ENCODE results near the gene RALGPS1.
"Not testable (repeated sequence)": the region's sequence is repeated elsewhere in the genome, so short reads cannot be mapped to it uniquely, and the experiment has no call there.

The RALGPS1 gene

DNA sequence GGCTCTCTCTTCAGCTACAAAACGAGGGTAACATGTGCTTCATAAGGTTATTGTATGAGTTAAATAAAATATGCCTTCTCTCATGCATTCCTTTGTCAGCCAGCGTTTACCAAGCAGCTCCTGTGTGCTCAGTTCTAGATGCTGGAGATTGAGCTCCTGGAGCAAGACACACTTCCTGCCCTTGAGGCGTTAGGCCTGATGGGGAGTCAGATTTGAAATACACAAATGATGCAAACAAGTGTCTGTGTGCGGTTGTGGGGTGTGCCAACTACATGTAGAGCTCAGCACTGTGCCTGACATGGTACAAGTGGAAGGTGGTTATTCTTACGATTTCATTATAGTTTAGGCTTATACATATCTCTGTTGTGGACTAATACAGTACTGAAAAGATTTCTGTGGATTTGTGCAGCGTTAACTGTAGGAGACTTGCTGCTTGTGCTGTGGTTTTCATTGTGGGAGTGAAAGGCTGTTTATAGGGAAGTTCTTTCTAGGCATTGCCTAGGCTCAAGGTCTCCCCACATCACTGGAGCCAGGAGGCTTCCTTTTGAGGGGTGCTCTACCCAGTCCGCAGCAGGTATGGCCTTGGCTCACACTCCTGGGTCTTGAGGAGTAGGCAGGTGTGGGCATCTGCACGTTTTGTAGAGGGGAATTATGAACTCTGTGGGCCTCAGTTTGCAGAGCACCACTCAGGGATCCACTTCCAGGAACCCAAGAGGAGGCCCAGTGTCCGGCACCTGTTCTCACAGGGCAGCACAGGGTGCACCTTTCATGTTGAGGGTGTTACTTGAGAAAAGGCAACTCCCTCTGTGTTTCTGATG lies 247.7 kb downstream of the RALGPS1 start:
- DNase-seq: no peak

DNA sequence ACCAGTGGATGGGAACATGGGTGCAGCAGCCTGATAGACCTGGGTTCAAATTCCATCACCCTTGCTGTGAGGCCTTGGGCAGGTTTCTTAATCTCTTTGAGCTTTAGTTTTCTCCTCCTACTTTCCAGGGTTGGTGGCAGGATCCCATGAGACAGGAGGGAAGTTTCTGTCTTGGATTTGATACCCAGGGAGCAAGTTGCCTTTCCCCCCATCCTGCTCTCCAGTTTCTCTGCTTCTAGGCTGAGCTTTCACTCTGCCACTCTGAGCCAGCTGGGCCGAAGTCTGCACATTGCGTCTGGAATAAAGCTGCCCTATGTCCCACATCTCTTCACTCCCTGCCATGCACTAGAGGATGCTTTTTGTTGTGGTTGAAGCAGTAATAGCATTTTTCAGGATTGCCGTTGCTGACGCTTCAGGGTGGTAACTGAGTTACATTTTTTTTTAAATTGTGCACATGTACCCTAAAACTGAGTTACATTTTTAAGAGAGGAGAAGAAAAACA lies 248.3 kb downstream of the RALGPS1 start:
- no peak for DNase-seq

DNA sequence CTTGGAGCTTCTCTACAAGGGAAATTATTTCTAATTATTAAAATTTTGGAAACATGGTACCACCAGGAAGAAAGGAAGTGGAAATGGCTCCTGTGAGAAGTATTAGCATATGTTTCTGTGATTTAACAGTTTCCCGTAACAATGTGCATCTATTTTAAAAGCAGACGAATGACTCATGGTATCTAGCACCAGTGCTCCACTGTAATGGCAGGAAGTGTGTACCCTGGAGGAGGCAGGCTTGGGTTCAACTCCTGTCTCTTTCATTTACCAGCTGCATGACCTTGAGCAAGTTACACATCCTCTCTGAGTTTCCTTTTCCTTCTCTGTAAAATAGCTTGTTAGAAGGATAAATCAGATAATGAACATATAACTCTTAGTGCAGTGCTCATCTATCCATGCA lies 248.8 kb downstream of the RALGPS1 start:
- DNase-seq: no peak

DNA sequence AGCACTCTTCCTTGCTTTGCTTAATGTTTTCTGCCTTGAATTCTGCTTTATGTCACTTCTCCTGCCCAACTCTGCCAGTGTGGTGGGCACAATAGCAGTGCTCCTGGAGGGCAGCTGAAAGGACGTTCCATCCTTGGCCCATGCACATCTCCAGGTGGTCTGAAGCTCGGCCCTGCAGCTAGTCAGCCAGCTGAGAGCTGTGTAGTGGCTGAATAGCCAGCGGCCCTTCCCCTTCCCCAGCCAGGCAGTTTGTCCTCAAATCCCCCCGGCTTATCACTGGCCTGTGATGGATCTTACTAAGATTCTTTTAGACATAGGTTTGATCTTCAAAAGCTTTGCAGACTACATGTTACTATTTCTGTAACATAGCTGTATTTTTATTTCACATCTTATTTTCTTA lies 250.5 kb downstream of the RALGPS1 start:
- no peak for DNase-seq

DNA sequence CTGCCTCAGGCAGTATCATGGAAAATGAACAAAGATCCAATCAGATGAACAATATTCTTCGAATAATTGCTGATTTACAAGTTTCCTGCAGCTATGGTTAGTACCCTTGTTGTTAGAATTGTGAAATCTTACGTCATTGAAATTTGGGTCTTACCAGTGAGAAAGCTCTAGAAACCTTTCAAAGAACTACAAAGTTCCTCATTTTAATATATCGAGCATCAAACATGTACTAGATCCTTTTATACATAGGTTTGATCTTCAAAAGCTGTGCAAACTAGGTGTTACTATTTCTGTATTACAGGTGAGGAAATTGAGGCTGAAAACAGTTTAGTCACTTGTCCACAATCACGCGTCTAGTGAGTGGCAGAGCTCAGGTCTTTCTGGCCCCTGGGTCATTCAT lies 251.5 kb downstream of the RALGPS1 start:
- DNase-seq: no peak

DNA sequence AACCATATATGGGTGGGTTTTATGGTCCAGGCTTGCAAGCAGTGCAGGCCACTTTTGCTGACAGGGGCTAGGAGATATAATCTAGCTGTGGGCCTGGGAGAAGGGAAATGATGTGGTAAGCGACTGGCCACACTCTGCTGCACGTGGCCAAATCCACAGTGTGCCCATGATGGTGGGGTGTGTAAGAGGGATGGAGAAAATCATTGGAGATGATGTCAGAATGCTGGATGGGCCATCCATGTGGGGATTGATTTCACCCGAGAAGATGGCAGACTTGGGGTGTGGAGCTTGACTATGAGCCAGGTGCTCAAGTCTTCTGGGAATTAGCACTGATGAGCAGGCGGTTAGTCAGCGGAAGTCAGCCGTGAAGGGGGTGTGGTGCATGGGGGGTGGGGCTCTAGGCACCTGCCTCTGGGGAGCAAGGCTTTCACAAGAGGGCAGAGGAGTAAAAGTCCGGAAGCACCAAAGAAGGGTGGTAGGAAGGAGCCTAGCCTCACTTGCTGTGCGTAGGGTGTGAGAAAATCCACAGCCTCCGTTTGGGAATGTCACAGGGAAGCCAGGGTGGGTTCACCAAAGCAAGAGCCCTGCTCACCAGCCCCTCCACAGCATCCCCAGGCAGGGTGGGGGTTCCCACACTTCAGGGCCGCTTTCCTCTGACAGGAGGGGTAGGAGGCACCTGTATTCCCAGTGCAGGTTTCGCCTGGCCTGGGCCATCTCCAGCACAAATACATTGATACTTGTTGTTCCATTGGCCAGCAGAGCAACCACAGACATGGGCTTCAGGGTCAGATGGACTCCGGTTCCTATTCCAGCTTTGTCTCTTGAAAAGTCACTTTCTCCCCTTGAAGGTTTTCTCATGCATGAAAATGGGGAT lies 252.3 kb downstream of the RALGPS1 start:
- DNase-seq: no peak

DNA sequence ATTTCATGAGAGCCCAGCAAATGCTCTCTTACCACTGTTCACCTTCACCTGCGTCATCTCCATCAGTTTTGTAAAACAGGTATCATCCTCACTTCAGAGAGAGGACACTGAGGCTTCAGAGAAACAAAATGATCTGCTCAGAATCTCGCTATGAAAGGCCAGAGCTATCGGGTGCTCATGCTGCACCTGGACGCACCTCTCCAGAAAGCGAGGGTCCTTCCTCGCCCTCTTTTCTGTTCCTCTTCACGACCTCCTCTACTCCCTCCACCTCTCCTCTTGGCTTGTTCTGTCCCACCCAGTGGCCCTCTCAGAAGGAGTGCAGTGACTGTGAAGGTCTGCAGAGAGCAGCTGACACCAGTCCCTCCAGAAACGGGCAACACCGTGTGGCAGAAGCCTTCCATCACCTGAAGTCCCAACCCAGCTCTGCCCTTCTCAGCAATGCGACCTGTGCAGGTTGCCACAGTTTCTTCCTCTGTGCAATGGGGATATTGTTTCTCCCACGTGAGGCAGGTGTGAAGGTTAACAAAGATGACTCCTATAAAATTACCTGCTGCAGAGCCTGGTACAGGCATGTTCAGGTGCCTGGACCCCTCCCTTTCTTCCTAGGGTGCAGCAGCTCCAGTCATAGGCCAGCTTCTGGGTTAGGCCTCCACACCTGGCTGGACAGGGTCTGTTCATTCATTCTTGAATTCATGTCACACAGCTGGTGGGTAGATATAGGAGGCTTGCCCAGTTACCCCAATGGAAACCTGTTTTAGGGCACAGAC lies 253.2 kb downstream of the RALGPS1 start:
- DNase-seq: no peak

DNA sequence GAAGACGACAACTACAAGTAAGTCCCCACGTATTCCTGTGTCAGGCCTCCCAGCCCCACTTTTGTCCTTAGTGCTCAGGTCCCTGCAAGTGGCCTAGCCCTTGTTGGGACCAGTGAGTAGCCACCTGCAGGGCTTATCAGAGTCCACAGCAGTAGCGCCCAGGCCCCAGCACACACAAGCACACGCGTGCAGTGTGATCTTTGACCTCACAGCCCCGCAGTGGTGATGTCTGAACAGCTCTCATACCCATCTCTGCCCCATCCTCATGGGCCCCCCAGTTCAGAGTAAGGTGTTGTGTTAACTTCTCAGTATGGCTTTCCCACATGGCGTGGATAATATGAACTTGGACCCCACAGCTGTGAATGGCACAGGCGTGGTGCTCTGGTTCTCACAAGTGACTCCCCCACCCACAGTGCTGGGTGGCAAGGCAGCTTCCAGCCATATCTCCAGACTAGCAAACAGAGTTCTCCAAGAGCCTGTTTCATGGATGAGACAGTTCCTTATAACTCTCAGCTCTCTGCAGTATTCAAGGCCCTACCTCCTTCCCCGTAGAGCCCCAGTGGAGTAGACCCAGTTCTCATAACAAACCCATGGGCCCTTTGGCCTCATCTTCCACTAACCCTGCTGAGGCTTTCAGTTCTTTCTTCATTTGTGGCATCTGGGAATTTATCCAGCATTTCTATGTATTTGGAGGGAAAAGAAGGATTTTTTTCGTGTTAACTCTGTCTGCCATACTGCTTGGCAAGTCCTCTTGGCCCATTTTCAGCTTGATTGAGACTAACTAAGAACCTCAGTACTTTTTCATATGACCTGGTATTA lies 254.4 kb downstream of the RALGPS1 start:
- no peak for DNase-seq

DNA sequence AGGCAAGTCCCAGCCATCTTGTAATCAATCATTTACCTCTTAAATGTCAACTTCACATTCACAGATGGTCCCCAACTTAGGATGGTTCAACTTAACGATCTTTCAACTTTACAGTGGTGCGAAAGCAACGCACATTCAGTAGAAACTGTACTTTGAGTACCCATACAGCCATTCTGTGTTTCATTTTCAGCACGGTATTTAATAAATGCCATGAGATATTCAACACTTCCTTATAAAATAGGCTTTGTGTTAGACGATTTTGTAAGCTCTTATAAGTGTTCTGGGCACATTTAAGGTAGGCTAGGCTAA lies 254.9 kb downstream of the RALGPS1 start:
- DNase-seq: no peak

DNA sequence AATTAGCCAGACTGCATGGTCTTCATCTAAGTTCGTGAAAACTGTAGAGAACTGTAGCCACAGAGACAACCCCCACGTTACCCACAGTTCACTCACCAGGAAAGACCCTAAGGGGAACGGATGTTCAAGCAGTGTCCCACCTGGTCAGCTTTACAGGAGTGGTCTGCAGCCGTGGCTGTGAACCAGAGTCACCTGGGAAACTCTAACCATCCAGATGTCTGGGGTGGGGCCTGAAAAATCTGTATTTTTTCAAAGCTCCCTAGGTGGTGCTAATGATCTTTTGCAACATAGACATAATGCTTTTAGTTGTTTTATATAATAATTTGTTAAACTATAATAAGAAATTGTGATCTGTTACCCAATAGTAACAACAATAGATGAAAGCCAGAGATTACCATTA lies 255.5 kb downstream of the RALGPS1 start:
- no peak for DNase-seq

DNA sequence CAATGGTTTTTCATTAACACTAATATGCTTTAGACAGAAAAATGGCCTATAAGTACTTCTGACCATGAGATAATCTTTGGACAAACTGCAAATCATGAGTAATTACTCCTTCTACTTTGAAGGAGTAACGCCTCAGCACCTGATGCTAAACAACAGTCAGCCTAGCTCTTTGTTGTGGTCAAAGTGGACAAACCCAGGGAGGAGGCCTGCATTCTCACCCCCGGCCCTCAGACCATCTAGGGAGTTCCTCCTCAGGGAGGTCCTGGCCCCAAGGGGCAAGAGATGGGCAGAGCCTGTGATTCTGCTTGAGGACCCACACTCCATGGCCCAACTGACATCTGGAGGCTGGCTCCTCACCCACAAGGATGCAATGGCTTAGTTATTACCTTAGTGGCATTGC lies 256.1 kb downstream of the RALGPS1 start:
- DNase-seq: no peak

DNA sequence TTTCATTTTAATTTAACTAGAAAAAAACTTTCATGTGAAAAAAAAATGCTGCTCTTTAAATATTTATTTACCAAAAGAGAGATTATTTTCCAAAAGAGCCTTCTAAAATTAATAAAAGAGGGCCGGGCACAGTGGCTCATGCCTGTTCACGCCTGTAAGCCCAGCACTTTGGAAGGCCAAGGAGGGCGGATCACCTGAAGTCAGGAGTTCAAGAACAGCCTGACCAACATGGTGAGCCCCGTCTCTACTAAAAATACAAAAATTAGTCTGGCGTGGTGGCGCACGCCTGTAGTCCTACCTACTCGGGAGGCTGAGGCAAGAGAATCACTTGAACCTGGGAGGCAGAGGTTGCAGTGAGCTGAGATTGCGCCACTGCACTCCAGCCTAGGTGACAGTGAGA lies 256.8 kb downstream of the RALGPS1 start:
- DNase-seq: not testable (repeated sequence)

DNA sequence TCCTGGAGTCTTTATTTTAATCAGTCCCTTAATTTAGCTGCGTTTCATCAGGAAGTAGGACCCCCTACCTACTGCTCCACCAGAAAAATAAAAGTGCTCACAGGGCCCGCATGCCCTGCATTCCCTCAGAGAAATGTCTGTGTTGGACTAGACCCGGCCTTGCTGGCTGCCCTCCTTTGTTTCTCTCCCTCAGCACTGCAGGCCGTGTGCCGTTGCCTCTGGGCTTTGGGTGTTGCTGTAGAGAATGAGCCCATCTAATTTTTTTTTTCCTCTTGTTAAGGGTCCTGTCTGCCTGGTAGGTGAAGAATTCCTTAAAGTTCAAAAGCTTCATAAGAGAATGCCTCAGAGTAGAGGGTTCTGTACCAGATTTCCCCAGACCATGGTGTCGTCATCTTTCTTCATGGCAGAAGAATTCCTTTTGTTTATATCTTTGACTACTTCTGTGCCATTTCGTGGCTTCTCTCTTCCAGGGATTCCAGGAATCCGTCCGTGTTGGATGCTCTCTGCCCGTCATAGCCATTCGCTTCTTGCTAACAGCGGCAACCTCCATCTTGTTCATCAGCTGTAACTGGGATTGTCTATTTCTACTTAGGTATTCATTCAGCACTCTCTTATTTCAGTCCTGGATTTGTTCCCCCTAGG lies 257.6 kb downstream of the RALGPS1 start:
- DNase-seq: no peak

DNA sequence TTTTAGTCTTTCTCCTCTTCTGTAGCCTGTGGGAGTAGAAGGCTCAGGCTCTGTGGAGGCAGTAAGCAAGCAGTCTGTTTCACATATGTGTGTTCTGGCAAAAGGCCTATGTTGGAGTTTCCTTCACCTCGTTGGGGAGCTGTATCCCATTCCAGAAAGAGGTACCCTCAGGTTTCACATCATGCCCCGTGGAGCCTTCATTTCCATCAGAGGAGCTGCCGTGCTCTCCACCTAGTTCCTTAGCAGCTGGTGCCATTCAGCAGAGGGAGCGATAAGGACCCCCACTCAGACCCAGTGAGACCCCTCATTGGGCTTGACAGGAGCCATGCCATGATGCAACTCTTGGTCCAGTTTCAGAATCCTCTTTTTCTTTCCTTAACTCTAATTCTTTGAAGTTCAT lies 258.5 kb downstream of the RALGPS1 start:
- no peak for DNase-seq

DNA sequence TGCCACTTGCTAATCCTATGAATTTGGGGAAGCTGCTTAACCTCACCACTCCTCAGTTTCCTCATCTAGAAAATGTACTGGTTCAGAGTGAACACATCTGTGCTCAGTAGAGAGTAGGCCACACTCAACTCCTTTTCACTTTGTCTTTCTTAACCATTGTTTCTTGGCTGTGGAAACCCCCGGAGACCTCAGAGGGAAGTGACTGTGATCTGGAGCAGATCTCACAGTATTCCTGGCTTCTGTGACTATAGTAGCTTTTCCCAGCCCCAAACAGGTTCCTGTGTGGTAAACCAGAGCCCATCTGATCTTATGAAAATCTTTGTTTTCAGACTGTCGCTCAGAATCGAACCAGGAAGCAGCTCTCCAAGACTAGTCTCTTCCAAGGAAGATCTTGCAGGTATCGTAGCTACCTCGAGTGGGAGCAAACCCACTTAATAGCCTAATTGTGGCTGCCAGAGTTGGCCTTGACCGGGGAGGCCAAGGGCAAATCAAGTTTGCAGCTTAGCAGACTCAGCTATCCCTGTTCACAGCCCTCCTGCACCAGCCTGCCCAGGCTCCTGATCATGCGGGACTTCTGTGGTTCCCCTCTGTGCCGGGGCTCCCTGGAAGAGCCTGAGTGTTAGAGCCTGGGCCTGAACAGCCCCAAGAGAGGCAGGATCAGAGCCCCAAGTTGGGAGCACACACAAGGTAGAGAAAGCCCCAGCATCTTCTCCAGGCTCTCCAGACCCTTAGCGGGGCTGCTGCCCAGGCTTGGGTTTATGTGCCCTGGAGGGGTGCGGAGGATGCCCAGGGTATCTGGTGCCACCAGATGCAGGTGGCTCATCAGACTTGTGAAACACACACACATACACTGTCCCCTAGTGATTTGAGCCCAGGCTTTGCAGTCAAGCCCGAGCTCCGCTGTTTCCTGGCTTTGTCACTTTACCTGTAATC lies 260.1 kb downstream of the RALGPS1 start:
- no peak for DNase-seq

DNA sequence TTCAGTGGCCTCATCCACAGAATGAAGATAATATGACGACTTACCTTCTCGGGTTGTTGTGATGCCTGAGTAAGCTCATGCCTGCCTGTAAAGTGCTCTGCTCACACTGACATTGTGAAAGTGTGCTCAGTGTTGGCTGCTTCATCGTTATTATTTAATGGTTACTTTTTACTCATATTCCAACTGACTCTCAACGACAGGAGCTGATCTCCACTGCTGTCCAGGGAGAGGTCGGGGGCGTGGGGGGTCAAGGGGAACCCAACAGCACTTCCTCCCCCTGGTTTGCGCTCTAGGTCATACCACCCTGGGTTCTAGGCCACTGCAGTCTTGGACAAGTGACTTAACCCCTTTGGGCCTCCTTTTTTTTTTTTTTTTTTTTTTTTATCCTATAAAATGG lies 260.7 kb downstream of the RALGPS1 start:
- DNase-seq: no peak

DNA sequence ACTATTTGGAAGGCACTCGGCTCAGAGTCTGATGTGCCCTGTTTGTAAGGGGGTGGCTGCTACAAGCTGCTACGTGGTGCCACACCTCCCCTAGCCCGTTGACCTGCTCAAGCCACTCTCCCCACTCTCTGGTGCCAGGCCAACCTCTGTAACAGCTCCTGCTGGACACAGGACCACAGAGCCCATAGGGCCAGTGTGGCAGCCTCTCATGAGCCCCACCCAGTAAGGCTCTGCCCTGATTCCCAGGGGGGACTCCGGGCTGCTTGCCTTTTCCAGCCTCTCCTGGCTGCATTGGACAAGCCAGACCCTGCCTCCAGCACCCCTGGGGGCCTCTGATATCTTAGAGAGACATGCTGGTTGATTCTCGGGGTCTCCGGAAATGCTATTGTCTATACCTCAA lies 261.2 kb downstream of the RALGPS1 start:
- DNase-seq: no peak

DNA sequence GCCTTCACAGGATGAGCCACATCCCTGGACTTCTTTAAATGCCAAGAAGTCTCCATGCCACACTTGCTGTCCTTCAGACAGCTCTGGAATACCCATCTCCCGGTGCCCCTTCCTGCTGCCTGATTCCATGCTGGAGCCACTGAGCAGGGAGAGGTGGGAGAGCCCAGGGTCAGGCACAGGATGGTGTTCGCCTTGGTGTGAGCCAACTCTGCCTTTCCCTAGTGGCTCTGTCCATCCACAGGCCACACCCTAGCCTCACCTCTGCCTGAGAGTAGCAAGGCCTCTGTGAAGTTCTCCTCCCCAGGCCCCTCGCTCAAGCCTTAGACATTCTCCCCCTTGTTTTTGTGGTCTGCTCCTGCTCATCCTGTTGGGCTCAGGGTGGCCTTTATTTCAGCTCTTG lies 262.0 kb downstream of the RALGPS1 start:
- DNase-seq: no peak

DNA sequence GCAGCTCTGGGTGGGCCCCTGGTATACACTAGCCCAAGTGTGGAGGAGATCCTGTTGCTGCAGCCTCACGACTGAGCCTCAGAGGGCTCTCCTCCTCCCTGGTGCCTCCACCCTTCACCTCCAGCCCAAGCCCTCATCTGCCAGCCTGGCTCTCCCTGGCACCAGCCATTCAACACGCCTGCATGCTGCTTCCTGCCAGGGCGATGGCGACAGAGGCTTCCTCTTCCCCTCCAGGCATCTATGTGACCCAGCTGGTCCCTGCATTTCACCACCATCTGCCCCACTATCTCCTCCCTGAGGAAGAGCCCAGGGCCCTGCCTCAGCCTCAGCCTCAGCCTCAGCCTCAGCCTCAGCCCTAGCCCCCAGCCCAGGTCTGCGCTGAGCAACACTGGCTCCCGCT lies 262.6 kb downstream of the RALGPS1 start:
- DNase-seq: no peak

DNA sequence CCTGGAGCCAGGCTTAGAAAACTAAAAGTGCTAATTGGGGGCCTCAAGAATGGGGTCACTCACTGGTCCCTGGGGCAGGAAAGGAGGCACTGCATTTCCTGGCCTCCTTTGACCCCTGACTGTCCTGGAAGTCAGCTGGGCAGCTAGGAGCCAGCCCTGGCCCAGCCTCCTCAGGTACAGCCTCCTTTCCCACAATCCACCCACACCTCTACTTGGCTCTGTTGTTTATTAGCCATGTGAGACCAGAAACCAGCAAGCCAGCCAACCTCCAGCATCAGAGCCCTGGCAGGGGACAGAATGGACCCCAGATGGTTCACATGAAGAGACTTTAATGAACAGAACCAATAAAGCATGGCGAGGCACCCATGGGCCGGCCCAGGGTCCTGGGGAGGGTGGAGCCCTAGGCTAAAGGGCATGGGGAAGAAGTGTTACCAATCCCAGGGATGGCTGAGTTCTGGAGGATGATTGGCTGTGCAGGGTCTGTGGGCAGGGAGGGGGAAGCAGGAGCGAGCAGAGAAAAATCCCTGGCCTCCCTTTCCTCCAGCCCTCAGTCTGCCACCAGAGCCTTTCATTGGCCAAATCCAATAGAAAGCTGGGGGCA lies 263.2 kb downstream of the RALGPS1 start:
- DNase-seq: no peak
